ENCODE data around the gene TBL1XR1. TPM values are rescaled to one million over a fixed set of nuclear protein-coding genes. Genes with fewer than 3 reads are reported as not detected.

The TBL1XR1 gene
- total and polyA plus RNA-seq, 2 of the 13 experiments (the other 11 are each of a cell fraction or from before 2014, with no cell fraction given) = 57.7 to 62.5 TPM

GRCh38 chr3:177134816-177135210 is 62.5 kb downstream of the TBL1XR1 start:
- no peak for DNase-seq (ENCODE audit: low spot score)
- H2AFZ ChIP-seq (ENCODE audit: low read length) = no peak overlapping the region
- H3K9me3 ChIP-seq (ENCODE audit: low read length) = no peaks in the 10 kb centered on the region
- H3K36me3 ChIP-seq (replicated peaks in 1 of 2; ENCODE audit: control insufficient read depth in 1 of 2, insufficient read depth in 2 of 2, low read length in 2 of 2) = peaks cover 2 to 5% of the 10 kb centered on the region in 2 experiments; a peak in 1 of 5 replicates
- 98% methylated on average over 6 of the region's 8 CpGs for whole genome bisulfite sequencing (ENCODE audit: low lambda C conversion rate)
- BruUV-seq (replicated peaks) = no TSS peak
- no peaks in the 10 kb centered on the region for H3K27me3 ChIP-seq (ENCODE audit: control insufficient read depth in 1 of 2, insufficient read depth in 2 of 2, low read length in 2 of 2)
- H3K4me2 ChIP-seq (ENCODE audit: low read depth, low read length) = no peak overlapping the region
- peaks cover 51% of the 10 kb centered on the region for H3K4me1 ChIP-seq (ENCODE audit: insufficient read depth, low read length)
- intact Hi-C loops (cut with micrococcal nuclease; ENCODE audit: unreplicated experiment) (loop anchor here (1.0 kb wide), 1 partner anchor 49 kb away; no protein-coding TSS in a partner anchor), in situ Hi-C loops (cut with HindIII; ENCODE audit: extremely low pct_ligation_motif_present, low pct_unique_long_range_greater_than_20kb) (no loop called here)
- H3K9ac ChIP-seq (ENCODE audit: insufficient read depth, low read depth, low read length) = no peak overlapping the region
- no peak for ATAC-seq
- TF ChIP-seq GABPA (IDR thresholded peaks at IDR 0.05; ENCODE audit: low read depth, low read length) (no peak), GABPA (CRISPR knock-in tag; IDR thresholded peaks at IDR 0.05; ENCODE audit: low read depth) (no peak), ZNF777 (CRISPR knock-in tag; IDR thresholded peaks at IDR 0.05) (no peak), RNF2 (conservative IDR thresholded peaks at IDR 0.05; ENCODE audit: low read depth) (no peak), U2AF1 (optimal IDR thresholded peaks at IDR 0.05; ENCODE audit: low read depth, low read length) (no peak), XBP1 (CRISPR knock-in tag; IDR thresholded peaks at IDR 0.05) (no peak), ZNF407 (CRISPR knock-in tag; IDR thresholded peaks at IDR 0.05; ENCODE audit: not compliant biosample characterization) (no peak), ZNF33B (CRISPR knock-in tag; IDR thresholded peaks at IDR 0.05) (no peak), ZNF234 (CRISPR knock-in tag; conservative IDR thresholded peaks at IDR 0.05) (no peak)
- H3K79me2 ChIP-seq (ENCODE audit: insufficient read depth, low read length) = peaks cover 90% of the 10 kb centered on the region
- ChIA-PET CTCF (ENCODE audit: low intra/inter-chr PET ratio, low total read pairs) (no interaction called here), POLR2A (no interaction called here)
- H3K4me3 ChIP-seq (replicated peaks in 1 of 3; ENCODE audit: insufficient read depth in 1 of 3, low read depth in 2 of 3, low read length in 3 of 3) = no peak overlapping the region
- peaks cover 58% of the 10 kb centered on the region for H4K20me1 ChIP-seq (ENCODE audit: insufficient read depth, low read length)
- no peak for FAIRE-seq
- H3K27ac ChIP-seq (ENCODE audit: extremely low read length, insufficient read depth, low read length) = no peak overlapping the region
